GM20431 (cell line): ENCODE results near the gene KIF21A.
"Not testable (repeated sequence)": the region's sequence is repeated elsewhere in the genome, so short reads cannot be mapped to it uniquely, and the experiment has no call there.

Experiments used
- in situ Hi-C: fragments of 300-500 bp; cut with MseI, MboI; formaldehyde crosslinking; loops from one replicate; pipeline ENCODE4 v1.15.0; 2020; ENCODE audit warnings: low sequenced_read_pairs; ENCODE audit not compliant: unreplicated experiment

The KIF21A gene, protein sequence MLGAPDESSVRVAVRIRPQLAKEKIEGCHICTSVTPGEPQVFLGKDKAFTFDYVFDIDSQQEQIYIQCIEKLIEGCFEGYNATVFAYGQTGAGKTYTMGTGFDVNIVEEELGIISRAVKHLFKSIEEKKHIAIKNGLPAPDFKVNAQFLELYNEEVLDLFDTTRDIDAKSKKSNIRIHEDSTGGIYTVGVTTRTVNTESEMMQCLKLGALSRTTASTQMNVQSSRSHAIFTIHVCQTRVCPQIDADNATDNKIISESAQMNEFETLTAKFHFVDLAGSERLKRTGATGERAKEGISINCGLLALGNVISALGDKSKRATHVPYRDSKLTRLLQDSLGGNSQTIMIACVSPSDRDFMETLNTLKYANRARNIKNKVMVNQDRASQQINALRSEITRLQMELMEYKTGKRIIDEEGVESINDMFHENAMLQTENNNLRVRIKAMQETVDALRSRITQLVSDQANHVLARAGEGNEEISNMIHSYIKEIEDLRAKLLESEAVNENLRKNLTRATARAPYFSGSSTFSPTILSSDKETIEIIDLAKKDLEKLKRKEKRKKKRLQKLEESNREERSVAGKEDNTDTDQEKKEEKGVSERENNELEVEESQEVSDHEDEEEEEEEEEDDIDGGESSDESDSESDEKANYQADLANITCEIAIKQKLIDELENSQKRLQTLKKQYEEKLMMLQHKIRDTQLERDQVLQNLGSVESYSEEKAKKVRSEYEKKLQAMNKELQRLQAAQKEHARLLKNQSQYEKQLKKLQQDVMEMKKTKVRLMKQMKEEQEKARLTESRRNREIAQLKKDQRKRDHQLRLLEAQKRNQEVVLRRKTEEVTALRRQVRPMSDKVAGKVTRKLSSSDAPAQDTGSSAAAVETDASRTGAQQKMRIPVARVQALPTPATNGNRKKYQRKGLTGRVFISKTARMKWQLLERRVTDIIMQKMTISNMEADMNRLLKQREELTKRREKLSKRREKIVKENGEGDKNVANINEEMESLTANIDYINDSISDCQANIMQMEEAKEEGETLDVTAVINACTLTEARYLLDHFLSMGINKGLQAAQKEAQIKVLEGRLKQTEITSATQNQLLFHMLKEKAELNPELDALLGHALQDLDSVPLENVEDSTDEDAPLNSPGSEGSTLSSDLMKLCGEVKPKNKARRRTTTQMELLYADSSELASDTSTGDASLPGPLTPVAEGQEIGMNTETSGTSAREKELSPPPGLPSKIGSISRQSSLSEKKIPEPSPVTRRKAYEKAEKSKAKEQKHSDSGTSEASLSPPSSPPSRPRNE (N-terminal part only)

DNA sequence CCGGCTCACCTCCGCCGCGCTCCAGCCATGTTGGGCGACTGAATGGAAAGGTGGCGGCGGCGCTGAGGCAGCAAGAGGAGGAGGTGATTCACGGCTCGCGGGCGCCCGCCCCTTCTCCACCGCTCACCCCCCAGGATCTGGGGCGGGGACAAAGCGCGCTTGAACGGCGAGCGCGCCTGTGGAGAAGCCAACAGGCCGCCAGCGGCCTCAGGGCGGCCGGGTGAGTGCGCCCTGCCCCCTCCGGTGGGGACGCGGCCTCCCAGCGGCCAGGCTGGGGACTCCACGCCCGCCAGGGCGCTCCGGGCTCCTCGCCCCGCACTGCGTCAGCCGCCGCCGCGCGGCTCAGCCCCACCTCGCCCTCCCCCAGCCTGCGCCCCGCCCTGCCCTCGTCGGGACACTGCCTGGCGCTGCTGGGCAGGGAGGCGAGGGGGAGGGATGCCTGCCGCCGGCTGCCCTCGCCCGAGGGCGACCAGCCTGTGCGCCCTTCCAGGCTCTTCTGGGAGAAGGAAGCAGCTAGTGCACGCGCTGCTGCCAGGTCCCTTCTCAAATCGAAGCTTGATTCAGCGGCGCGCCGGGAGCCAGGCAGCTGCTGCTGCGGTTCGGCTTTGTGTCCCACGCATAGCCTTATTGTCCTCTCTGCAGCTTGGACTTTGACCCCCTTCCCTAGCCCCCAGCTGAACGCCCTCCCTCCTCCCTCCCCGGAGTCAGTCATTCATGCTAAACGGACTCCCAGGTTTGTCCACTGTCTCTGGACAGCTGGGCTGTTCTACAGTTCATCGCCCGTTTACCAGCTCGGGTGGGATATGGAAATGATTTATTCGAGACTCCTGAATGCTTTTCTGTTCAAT lies at the start of gene KIF21A:
KIF21A (minus strand) TSS at position 40 of the 848 bp plus-strand sequence. CDS start 150 bp downstream, outside the sequence.
- in situ Hi-C loops = no loop called here

DNA sequence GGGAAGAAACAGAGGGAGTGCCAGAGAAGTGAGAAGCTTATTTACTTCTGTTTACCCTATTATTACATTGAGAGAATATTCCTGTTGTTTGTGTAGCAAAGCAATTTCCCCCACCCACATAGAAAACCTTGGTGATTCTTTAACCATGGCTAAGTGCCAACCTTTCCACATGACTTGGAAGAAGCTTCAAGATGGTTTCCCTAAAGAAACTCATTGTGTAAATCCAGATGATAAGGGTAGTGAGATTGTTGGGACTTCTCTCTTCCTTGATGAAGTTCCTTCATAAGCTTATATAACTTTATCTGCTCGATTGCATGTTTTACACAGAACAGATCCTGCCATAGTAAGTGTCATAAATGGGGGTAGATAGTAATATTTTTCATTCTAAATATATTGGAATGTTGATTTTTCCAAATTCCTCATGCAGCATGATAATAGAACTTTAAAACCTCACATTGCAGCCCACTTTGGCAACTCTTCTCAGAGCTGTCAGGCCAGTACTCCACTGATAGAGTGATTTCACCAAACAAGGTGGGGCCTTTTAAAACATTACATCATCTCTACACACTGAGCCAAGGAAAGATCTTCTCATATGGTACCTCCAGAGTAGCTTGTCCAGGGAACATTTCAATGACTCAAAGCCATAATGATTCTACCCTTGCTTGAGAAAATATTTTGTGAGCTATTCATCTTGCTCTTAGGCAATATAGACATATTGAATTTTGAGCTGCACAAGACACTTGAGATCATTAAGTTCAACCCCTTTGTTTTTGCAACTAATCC lies 47.8 kb upstream of the KIF21A start:
- in situ Hi-C loops = no loop called here

DNA sequence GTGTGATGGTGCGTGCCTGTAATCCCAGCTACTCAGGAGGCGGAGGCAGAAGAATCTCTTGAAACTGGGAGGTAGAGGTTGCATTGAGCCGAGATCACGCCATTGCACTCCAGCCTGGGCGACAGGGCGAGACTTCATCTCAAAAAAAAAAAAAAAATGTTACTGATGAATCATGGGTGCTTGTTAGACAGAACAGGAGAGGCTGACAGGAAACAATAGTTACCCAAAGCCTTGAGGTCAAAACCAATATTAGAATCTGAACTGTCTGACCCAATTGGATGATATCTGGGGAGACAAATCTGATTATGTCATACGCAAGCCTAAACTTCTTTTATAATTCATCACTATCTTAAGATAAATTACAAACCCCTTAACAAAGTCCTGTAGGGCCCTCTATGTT lies 40.7 kb upstream of the KIF21A start:
- in situ Hi-C loops = no loop called here

DNA sequence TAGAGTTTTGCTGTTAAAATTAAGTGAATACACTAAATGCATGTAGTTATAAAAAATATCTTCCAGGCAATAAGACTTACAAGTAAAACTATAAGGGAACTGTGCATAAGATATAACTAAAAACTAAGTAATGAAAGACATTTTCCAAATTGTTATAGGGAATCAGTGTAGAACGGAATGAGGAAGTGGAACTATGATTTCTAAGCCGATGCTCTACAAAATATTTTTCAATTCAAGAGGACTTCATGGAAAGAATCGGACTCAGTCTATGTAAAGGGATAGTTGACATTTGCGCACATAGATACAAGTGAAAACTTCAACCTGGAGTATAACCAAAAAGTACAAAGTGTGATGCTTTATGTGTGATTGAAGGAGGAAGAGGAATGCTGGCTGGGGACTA lies 40.1 kb upstream of the KIF21A start:
- in situ Hi-C loops = no loop called here

DNA sequence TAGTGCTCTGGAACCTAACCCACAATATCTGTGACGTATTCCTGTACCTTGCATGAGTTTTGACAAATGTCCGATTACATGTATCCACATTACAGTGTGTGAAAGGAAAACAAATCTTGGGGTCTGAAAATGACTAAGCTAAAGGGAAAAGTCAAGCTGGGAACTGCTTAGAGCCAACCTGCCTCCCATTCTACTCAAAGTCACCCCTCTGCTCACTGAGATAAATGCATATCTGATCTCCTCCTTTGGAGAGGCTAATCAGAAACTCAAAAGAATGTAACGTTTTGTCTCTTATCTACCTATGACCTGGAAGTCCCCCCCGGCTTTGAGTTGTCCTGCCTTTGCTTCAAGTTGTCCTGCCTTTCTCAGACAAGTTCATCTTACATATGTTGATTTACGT lies 34.0 kb upstream of the KIF21A start:
- in situ Hi-C loops = no loop called here

DNA sequence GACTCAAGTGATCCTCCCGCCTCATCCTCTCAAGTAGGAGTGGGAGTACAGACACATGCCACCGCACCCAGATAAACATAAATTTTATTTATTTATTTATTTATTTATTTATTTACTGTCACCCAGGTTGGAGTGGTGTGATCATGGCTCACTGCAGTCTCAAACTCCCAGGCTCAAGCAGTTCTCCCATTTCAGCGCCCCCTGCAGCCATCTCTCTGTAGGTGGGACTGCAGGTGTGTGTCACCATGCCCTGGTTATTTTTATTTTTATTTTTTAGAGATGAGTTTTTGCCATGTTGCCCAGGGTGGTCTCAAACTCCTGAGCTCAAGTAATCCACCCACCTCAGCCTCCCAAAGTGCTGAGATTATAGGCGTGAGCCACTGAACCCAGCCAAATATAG lies 33.2 kb upstream of the KIF21A start:
- in situ Hi-C loops = no loop called here

DNA sequence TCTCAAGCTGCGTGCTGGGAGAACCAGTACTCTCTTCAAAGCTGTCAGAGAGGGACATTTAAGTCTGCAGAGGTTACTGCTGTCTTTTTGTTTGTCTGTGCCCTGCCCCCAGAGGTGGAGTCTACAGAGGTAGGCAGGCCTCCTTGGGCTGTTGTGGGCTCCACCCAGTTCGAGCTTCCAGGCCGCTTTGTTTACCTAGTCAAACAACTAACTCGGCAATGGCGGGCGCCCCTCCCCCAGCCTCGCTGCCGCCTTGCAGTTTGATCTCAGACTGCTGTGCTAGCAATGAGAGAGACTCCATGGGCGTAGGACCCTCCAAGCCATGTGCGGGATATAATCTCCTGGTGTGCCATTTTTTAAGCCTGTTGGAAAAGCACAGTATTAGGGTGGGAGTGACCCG lies 32.2 kb upstream of the KIF21A start:
- in situ Hi-C loops = not testable (repeated sequence)

DNA sequence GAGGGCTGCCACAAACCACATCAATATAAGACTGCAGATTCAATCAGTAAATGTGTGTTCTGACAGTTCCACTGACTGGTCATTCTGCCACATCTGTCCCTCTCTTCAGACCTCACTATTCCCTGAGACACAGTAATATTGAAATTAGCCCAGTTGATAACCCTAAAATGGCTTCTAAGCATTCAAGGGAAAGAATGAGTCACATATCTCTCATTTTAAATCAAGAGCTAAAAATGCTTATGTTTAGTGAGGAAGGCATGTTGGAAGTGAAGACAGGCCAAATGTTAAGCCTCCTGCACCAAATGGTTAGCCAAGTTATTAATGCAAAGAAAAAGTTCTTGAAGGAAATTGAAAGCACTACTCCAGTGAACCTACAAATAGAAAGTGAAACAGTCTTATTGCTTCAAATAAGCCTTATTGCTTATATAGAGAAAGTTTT lies 24.5 kb upstream of the KIF21A start:
- in situ Hi-C loops = no loop called here

DNA sequence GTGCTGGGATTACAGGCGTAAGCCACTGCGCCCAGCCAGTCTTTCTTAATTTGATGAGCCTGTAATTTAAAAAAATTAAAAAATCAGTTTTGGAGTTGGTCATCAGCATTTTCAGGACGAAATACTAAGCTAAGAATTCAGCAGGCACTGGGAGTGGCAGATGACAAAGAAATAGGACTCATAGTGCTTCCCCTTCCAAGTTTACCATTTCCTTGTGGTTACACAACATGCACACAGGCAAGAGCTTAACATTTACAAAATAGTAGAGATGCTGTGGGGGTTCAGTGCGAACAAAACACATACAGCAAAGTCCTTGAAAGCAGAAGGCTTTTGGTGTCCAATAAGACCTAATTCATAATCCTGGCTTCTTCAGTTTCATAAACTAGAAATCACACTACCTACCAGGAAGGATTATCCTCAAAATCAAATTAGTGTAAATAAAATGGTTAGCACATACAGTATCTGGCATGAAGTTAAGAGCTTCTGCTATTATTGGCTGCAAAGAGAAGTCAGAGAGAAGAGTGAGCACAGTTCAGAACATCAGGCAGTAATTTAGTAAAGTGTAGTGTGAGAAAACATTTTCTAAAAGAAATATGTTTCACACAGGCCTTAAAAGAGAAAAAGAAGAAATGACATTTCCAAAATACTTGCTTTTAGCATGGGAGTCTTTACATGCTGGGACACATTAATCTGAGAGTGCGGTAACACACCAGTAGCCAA lies 22.2 kb upstream of the KIF21A start:
- in situ Hi-C loops = no loop called here

DNA sequence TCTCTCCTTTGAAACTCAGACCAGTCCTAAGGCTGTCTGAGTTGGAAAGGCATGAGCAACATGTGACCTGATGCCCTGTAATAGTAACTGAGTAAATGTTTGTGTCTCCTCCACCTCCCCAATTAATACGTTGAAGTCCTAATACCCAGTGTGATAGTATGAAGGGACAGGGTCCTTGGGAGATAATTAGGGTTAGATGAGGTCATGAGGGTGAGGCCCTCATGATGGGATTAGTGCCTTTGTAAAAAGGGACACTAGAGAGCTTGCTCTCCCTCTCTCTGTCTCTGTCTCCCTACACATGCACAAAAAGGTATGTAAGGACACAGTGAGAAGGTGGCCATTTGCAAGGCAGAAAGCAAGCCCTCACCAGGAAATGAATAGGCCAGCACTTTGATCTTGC lies 18.1 kb upstream of the KIF21A start:
- in situ Hi-C loops = no loop called here

DNA sequence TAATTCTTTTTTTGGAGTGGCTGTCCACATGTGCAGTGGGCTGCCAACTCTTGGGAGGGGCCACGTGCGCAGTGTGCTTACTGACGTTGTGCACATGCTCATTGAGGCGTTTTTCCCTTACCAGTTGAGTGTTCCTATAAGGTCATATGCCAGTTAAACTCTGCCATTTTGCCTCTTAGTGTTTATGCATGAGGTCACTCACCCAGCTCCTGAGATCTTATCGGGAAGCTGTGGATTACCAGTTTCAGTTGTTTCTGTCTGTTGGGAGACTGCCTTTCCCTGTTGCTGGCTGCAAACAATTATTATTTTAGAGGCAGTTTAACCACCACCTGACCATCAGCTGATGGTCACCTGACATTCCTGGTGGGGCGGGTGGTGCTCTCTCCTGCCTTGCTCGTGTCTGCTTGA lies 16.1 kb upstream of the KIF21A start:
- in situ Hi-C loops = no loop called here

DNA sequence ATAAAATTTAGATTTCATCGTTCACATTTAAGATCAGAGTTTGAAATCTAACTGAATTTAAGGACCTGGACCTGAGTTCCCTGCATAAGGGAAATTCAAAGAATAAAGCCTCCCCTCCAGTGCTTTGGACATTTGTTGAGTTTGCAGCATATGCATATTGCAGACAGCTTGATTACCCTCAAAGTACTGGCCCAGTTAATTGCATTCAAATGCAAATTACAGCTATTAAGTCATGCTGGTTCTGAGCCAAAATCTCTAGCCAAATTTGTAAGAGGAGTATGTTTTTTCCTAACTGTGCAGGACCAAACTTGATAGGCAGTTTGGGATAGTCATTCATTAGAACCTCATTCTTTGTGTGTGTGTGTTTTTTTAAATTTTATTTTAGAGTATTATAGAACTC lies 9.1 kb upstream of the KIF21A start:
- in situ Hi-C loops = no loop called here

DNA sequence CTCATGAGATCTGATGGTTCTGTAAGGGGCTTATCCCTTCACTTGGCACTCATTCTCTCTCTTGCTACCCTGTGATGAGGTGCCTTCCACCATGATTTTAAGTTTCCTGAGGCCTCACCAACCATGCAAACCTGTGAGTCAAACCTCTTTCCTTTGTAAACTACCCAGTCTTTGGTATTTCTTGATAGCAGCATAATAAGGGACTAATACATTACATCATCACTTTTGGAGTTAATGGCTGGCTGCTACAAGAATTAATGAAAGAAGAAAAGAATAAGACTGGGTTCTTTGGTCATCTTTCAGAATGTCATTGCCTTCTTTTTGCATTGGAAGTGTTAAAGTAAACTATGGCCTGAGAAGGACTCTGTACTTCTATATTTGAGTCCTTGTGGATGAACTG lies 5.1 kb upstream of the KIF21A start:
- in situ Hi-C loops = no loop called here

DNA sequence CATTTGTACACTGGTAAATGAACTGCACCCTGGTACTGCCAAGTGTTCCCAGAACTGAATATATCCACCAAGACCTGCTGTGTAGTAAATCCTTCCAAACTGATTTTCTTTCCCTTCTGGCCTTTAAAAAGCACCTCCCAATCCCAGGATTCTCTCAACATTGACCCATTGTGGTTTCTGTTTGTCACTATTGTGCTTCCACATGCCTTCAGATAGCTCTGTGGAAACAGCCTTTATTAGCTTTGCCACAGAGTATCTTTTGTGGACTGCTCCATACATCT lies 949 bp upstream of the KIF21A start:
- in situ Hi-C loops = no loop called here

DNA sequence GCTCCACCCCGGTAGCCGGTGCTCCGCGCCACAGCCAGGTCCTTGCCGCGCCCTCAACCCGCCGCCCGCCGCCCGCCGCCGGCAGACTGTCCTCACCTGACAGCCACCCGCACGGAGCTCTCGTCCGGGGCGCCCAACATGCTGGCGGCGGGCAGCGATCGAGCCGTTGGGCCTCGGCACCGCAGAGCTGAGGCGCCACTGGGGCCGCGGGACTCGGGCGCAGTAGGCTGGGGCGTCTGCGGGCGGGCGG lies 164 bp downstream of the KIF21A start:
- in situ Hi-C loops = no loop called here

DNA sequence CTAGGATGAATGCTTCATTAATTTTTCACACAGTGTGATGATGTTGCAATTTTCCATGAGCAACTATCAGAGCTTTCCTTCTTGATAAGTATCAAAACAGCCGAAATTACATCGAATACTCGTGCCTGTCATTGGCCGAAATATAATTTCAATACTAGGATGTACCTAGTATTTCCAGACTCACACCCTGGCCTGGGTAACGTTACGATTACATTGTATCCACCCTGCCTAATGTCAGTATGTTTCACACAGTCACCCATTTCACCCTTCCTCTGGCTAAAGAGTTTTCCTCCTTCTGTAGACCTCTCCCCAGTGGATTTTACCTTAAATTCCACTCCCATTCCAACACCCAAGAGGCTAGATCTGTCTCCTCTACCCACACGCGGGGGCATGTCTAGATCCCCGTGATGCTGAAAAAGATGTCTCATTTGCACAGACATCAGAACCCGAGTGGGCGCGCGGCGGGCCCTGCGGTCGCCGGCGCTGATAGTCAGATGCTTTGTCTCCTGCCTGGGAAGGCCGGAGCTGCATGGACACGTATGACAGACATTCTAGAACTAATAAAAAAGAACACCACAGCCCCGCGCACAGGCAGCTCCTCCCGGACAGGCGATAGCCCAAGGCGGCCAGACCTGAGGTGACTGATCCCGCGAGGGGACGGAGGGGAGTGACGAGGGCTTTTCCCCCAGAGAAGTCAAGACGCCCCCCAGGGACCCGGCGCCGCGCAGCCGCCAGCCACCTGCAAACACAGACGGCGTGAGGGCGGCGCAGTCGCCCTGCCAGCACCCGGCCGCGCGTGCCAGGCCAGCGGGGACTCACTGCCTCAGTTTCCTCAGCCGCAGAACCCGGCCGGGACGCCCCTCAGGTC lies 723 bp downstream of the KIF21A start:
- in situ Hi-C loops = no loop called here

DNA sequence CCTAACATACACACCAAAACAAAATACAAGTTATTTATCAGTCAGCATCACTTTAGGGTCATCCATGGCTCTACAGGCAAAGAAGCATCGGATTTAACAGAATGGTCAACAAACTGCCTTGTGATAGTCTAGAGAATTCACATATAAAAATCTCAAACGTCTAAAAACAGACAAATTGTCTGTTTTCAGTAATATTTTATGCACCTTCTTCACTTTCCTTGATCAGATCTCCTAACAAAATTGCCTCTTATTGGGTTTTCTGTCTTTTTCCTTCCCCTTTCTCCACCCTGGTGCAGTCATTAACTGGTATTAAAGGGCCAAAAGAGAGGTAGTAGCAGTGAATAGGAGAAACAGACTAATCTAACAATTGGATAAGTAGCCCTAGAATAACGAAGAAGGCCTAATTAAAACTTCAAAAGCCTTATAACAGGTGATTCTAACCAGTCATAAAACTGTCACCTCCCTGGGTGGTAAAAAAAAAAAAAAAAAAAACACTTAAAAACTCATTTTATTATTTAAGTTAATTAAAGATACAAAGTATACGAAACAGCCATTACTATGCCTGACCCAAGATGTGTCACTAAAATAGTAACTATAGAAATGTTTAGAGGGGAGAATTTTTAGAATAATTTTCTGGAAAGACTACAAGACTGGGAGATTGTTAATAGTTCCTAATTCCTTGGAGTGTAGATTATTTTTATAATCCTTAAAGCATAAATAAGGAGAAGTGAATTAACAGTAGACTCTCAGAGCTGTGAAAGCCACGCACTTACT lies 1.5 kb downstream of the KIF21A start:
- in situ Hi-C loops = no loop called here
